BE2C (cell line): ENCODE results near the gene MDFIC.

Experiments
- DNase-seq: peaks from one replicate; pipeline ENCODE4 v3.0.0-alpha.2; 2020
- H3K27me3 ChIP-seq: fragments of 250-450 bp; sonication (Bioruptor Pico); 2 replicates; pipeline ENCODE4 v1.5.1; 2020; ENCODE audit warnings: mild to moderate bottlenecking
- H3K36me3 ChIP-seq: fragments of 250-450 bp; sonication (Bioruptor Pico); 2 replicates; pipeline ENCODE4 v1.5.1; 2020; ENCODE audit warnings: mild to moderate bottlenecking
- H3K4me1 ChIP-seq: fragments of 250-450 bp; sonication (Bioruptor Pico); 2 replicates; pipeline ENCODE4 v1.5.1; 2020
- H3K4me3 ChIP-seq: 2 replicates; pipeline ENCODE4 v1.5.1; 2011; ENCODE audit warnings: low read depth, low read length
- H3K9me3 ChIP-seq: fragments of 250-450 bp; sonication (Bioruptor Pico); 2 replicates; pipeline ENCODE4 v1.5.1; 2020
- CTCF ChIP-seq: IDR thresholded peaks from 2 replicates; pipeline ENCODE4 v1.5.1; 2012; ENCODE audit warnings: mild to moderate bottlenecking, low read depth, low read length

The MDFIC gene

GRCh38 chr7:114936471-114936870, 14.6 kb downstream of the MDFIC start:
- Histone ChIP-seq H3K9me3 (no peaks in the 10 kb centered on the region), H3K36me3 (no peaks in the 10 kb centered on the region), H3K4me1 (no peaks in the 10 kb centered on the region), H3K27me3 (no peaks in the 10 kb centered on the region), H3K4me3 (no peak overlapping the region)
- no peak for TF ChIP-seq CTCF
- no peak for DNase-seq

GRCh38 chr7:114937446-114937845, 15.6 kb downstream of the MDFIC start:
- Histone ChIP-seq H3K27me3 (no peaks in the 10 kb centered on the region), H3K4me3 (no peak overlapping the region), H3K36me3 (no peaks in the 10 kb centered on the region), H3K9me3 (no peaks in the 10 kb centered on the region), H3K4me1 (no peaks in the 10 kb centered on the region)
- no peak for DNase-seq
- no peak for TF ChIP-seq CTCF

GRCh38 chr7:114938785-114939184, 16.9 kb downstream of the MDFIC start:
- no peak overlapping the region for H3K4me3 ChIP-seq
- no peaks in the 10 kb centered on the region for H3K27me3 ChIP-seq
- DNase-seq = no peak
- no peak for TF ChIP-seq CTCF
- H3K4me1 ChIP-seq = no peaks in the 10 kb centered on the region
- H3K9me3 ChIP-seq = no peaks in the 10 kb centered on the region
- no peaks in the 10 kb centered on the region for H3K36me3 ChIP-seq

- TF ChIP-seq CTCF = no peak
- no peak for DNase-seq
Measured at GRCh38 chr7:114939484-114940097, 17.7 kb downstream of the MDFIC start.

GRCh38 chr7:114940220-114940619, 18.3 kb downstream of the MDFIC start:
- Histone ChIP-seq H3K4me1 (no peaks in the 10 kb centered on the region), H3K4me3 (no peak overlapping the region), H3K27me3 (no peaks in the 10 kb centered on the region), H3K9me3 (no peaks in the 10 kb centered on the region), H3K36me3 (no peaks in the 10 kb centered on the region)
- DNase-seq = no peak
- TF ChIP-seq CTCF = no peak

More at GRCh38 chr7:114939484-114940097, 17.7 kb downstream of the MDFIC start:
- Histone ChIP-seq H3K4me1 (no peaks in the 10 kb centered on the region), H3K36me3 (no peaks in the 10 kb centered on the region), H3K4me3 (no peak overlapping the region), H3K9me3 (no peaks in the 10 kb centered on the region), H3K27me3 (no peaks in the 10 kb centered on the region)

- no peak for TF ChIP-seq CTCF
- H3K4me3 ChIP-seq = no peak overlapping the region
- H3K4me1 ChIP-seq = no peaks in the 10 kb centered on the region
- H3K27me3 ChIP-seq = no peaks in the 10 kb centered on the region
- DNase-seq = no peak
- H3K9me3 ChIP-seq = no peaks in the 10 kb centered on the region
- no peaks in the 10 kb centered on the region for H3K36me3 ChIP-seq
Measured at GRCh38 chr7:114941692-114942091, 19.8 kb downstream of the MDFIC start.
